ENCODE measurements around the gene SPAG5. TPM values are rescaled to one million over a fixed set of nuclear protein-coding genes. Genes with fewer than 3 reads are reported as not detected.

Gene SPAG5
- total RNA-seq, 2 experiments from 2014 or later: 111 to 122 TPM

DNA sequence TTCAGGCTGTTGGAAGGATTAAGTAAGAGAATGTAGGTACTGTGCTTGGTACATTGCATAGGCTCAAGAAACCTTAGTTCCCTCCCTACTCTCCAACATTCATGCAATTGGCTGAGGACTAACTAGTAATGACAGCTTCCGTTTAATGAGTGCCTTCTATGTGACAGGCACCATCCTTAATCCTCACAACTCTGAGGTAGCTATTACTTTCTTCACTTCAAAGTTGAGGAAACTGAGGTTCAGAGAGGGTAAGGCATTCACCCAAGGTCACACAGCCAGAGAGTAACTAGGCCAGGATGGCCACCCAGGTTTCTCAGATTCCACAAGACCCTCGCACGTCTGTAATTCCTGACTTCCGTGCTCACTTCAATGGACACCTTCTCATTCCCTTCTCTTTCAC, 68.6 kb downstream of the SPAG5 start:
- no peaks in the 10 kb centered on the region for H3K27me3 Mint-ChIP-seq
- H3K27ac Mint-ChIP-seq: no peak overlapping the region
- no peaks in the 10 kb centered on the region for H3K36me3 Mint-ChIP-seq
- H3K9me3 Mint-ChIP-seq: no peaks in the 10 kb centered on the region
- no peaks in the 10 kb centered on the region for H3K4me1 Mint-ChIP-seq
- no peak for DNase-seq
- no peak overlapping the region for H3K4me3 Mint-ChIP-seq

DNA sequence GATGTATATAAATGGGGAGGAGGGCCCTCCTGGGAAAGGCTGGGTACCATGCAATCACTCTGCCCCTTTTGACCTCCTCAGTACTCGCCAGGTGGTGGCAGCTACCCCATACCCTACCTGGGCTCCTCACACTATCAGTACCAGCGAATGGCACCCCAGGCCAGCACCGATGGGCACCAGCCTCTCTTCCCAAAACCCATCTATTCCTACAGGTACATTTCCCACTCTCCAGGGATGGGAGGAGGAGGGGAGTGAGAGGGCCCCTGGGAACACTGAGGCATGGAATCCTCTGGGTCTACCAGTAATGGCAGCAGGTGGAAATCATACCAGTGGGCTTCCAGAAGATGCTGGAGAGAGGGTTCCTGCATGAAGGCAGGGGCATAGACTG, 69.8 kb downstream of the SPAG5 start:
- Mint-ChIP-seq H3K4me3 (no peak overlapping the region), H3K27me3 (no peaks in the 10 kb centered on the region), H3K36me3 (no peaks in the 10 kb centered on the region), H3K27ac (no peak overlapping the region), H3K4me1 (no peaks in the 10 kb centered on the region), H3K9me3 (no peaks in the 10 kb centered on the region)
- DNase-seq: no peak

DNA sequence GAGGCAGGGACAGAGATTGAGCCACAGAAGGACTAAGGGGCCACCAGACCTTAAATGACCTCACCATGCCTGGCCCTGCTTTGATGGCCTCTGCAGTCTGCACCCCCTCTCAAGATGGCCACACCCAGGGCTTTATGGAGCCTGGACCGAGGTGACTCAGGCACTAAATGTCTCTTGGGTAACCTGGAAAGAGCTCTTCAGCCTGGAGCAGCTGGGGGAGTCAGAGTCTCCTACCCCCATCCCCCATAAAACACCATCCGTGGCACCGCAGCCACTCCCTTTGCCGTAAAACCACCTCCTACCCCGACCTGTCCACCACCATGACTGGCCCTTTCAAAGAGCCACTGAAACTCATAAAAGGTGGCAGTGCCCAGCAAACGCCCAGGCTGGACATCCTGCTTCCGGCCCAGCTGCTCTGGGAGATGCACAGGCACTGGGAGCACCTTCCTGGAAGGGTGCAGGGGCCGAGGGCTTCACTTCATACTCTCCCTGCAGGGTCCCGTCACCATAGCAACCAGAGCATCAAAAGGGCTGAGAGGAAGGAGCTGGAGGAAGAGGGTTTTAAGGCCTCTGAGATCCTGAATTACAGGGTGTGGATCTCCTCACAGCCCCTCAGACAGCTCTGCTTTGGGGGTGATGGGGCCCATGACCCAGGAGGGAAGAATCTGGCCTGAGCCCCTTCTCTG, 70.4 kb downstream of the SPAG5 start:
- Mint-ChIP-seq H3K27ac (no peak overlapping the region), H3K9me3 (no peaks in the 10 kb centered on the region), H3K27me3 (no peaks in the 10 kb centered on the region), H3K4me1 (no peaks in the 10 kb centered on the region), H3K4me3 (no peak overlapping the region), H3K36me3 (no peaks in the 10 kb centered on the region)
- DNase-seq: no peak

DNA sequence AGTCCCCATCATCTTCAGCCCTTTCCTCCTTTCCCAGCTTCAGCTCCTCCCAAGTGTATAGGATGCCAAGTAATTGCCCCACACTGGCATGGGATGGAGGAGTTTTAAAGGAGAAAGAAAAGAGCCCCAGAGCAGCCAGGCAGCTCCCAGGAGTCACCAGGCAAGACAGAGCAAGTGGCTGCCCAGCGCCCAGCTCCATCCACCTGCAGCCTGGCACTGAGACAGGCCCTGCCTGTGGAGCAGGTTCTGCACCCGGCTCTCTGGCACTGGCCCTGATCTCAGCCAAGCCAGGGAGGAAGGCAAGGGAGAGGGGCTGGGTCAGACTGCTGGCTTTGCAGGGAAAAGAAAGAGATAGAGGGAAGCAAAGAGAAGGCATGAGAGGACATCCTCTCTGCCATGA, 71.0 kb downstream of the SPAG5 start:
- Mint-ChIP-seq H3K4me3 (no peak overlapping the region), H3K9me3 (no peaks in the 10 kb centered on the region), H3K27ac (no peak overlapping the region), H3K4me1 (no peaks in the 10 kb centered on the region), H3K27me3 (no peaks in the 10 kb centered on the region), H3K36me3 (no peaks in the 10 kb centered on the region)
- no peak for DNase-seq

Other genes with a start within 250 kb of the SPAG5 start
- 100 to 1,000 TPM; 125 to 126 TPM for gene POLDIP2, start 241.5 kb downstream of the SPAG5 start, total RNA-seq
- gene SEBOX, start 233.8 kb downstream of the SPAG5 start, total RNA-seq: not detected
- under 1 TPM; 0.22 to 0.35 TPM for gene VTN, start 228.7 kb downstream of the SPAG5 start, total RNA-seq
- 10 to 100 TPM; 25.7 to 29.0 TPM for gene SARM1, start 227.3 kb downstream of the SPAG5 start, total RNA-seq
- gene SLC46A1, start 192.8 kb downstream of the SPAG5 start, total RNA-seq: 1 to 10 TPM; 5.2 to 6.1 TPM
- gene SLC13A2, start 125.4 kb downstream of the SPAG5 start, total RNA-seq: not detected
- not detected for gene FOXN1, start 92.7 kb downstream of the SPAG5 start, total RNA-seq
- gene UNC119, start 46.4 kb downstream of the SPAG5 start, total RNA-seq: 10 to 100 TPM; 31.5 to 34.3 TPM
- gene PIGS, start 27.5 kb downstream of the SPAG5 start, total RNA-seq: 10 to 100 TPM; 41.5 to 42.5 TPM
- 10 to 100 TPM; 85.6 to 85.8 TPM for gene ALDOC, start 22.1 kb downstream of the SPAG5 start, total RNA-seq
- 10 to 100 TPM; 14.3 to 17.8 TPM for gene RSKR, start 15.2 kb upstream of the SPAG5 start, total RNA-seq
- gene BLTP2, start 46.1 kb upstream of the SPAG5 start, total RNA-seq: 100 to 1,000 TPM; 174 to 180 TPM
- 10 to 100 TPM; 36.8 to 37.2 TPM for gene SDF2, start 62.9 kb upstream of the SPAG5 start, total RNA-seq
- 10 to 100 TPM; 77.0 to 77.9 TPM for gene SUPT6H, start 63.2 kb upstream of the SPAG5 start, total RNA-seq
- gene PROCA1, start 112.9 kb upstream of the SPAG5 start, total RNA-seq: 1 to 10 TPM; 3.1 to 3.9 TPM
- 1 to 10 TPM; 7.6 to 8.2 TPM for gene RAB34, start 118.8 kb upstream of the SPAG5 start, total RNA-seq
- gene RPL23A, start 121.0 kb upstream of the SPAG5 start, total RNA-seq: 1,000 to 10,000 TPM; 2,447 to 2,533 TPM
- 10 to 100 TPM; 15.5 to 17.8 TPM for gene TLCD1, start 127.2 kb upstream of the SPAG5 start, total RNA-seq
- 1 to 10 TPM; 4.8 to 5.6 TPM for gene NEK8, start 129.8 kb upstream of the SPAG5 start, total RNA-seq
- gene TRAF4, start 145.0 kb upstream of the SPAG5 start, total RNA-seq: 100 to 1,000 TPM; 219 to 221 TPM
- 10 to 100 TPM; 13.9 to 14.2 TPM for gene FAM222B, start 243.8 kb upstream of the SPAG5 start, total RNA-seq